Lung (tissue), 12 donors: ENCODE data around the gene ABCC9. TPM values are rescaled to one million over a fixed set of nuclear protein-coding genes. Genes with fewer than 3 reads are reported as not detected.
"Not testable (repeated sequence)": the region's sequence is repeated elsewhere in the genome, so short reads cannot be mapped to it uniquely, and the experiment has no call there.

ENCODE experiments used
- ATAC-seq: fragments of 200-7000 bp; cut with Tn5 transposase; one replicate; pipeline ENCODE4 v1.9.1; 2020; ENCODE audit warnings: moderate number of reproducible peaks; ENCODE audit not compliant: insufficient read depth, low FRiP score
- DNase-seq, 3 donors: peaks; one replicate each; pipeline ENCODE4 v3.0.0-alpha.2; 2013 to 2017
- H3K27ac ChIP-seq, 2 donors: one replicate each; pipeline ENCODE4 v1.5.1; 2013; ENCODE audit warnings: mild to moderate bottlenecking in 2 of 2, moderate library complexity in 2 of 2, control low read depth in 1 of 2, inconsistent platforms in 1 of 2, low read depth in 1 of 2, low read length in 1 of 2
- H3K27me3 ChIP-seq, 3 donors: one replicate each; pipeline ENCODE4 v1.5.1; 2013; ENCODE audit warnings: low read length in 2 of 3; ENCODE audit not compliant: control insufficient read depth in 3 of 3, insufficient read depth in 3 of 3
- H3K36me3 ChIP-seq, 4 donors: one replicate each; pipeline ENCODE4 v1.5.1; 2013; ENCODE audit warnings: low read length in 4 of 4, mild to moderate bottlenecking in 1 of 4, moderate library complexity in 1 of 4; ENCODE audit not compliant: control insufficient read depth in 4 of 4, insufficient read depth in 4 of 4
- H3K4me1 ChIP-seq, 5 donors: one replicate each; pipeline ENCODE4 v1.5.1; 2013; ENCODE audit warnings: low read length in 5 of 5, mild to moderate bottlenecking in 2 of 5, moderate library complexity in 1 of 5; ENCODE audit not compliant: control insufficient read depth in 5 of 5, insufficient read depth in 5 of 5
- H3K4me3 ChIP-seq: one replicate; pipeline ENCODE4 v1.5.1; 2013; ENCODE audit warnings: mild to moderate bottlenecking, control low read depth, moderate library complexity
- H3K9ac ChIP-seq, 2 donors: one replicate each; pipeline ENCODE4 v1.5.1; 2013; ENCODE audit warnings: low read length in 2 of 2, control low read depth in 1 of 2; ENCODE audit not compliant: insufficient read depth in 1 of 2
- H3K9me3 ChIP-seq, 4 donors: one replicate each; pipeline ENCODE4 v1.5.1; 2013; ENCODE audit warnings: low read length in 3 of 4, mild to moderate bottlenecking in 1 of 4, moderate library complexity in 1 of 4; ENCODE audit not compliant: control insufficient read depth in 4 of 4, insufficient read depth in 3 of 4
- CTCF ChIP-seq: IDR thresholded peaks from 2 replicates; pipeline ENCODE4 v1.5.1; 2012; ENCODE audit warnings: mild to moderate bottlenecking; ENCODE audit errors: control extremely low read depth, extremely low read depth
- WGBS, 2 donors: extraction: QIAGEN DNeasy Blood & Tissue Kit; methylation state at CpG; one replicate each; pipeline ENCODE4 v1.1.7; 2013; 5-methylcytosine and 5-hydroxymethylcytosine counted together
- polyA plus RNA-seq, 2 donors: library from polyadenylated mRNA; stranded (reverse); fragments of 200-250 nt; gene quantifications; one replicate each; pipeline ENCODE4 v1.2.1, GENCODE V29; 2013
- total RNA-seq, 2 donors: library from RNA; depleted of rRNA in 1 of 2; stranded (reverse); fragments of >200 nt in 1 of 2; gene quantifications; one replicate each; pipeline ENCODE4 v1.2.1, GENCODE V29; 2014 to 2021
- donor health status: control.
- donor health status: control.
- donor health status: Bipolar disorder and iron deficiency.
- donor health status: healthy.
- donor health status: DM: yes; HTN: yes; CAD: no.

Gene ABCC9
- total and polyA plus RNA-seq, 4 donors, result 2.5 to 33.4 (median 7.7) TPM

GRCh38 chr12:21814814-21815213 is 126.4 kb downstream of the ABCC9 start:
- ATAC-seq, result no peak
- H3K9me3 ChIP-seq, result no peaks in the 10 kb centered on the region
- H3K27ac ChIP-seq, result no peak overlapping the region
- H3K9ac ChIP-seq, result no peak overlapping the region
- TF ChIP-seq CTCF, result no peak
- no peaks in the 10 kb centered on the region for H3K27me3 ChIP-seq
- peaks cover 0 to 9% (median 8%) of the 10 kb centered on the region in 5 donors for H3K4me1 ChIP-seq
- peaks cover 0 to 6% (median 0%) of the 10 kb centered on the region in 4 donors for H3K36me3 ChIP-seq
- 90 to 91% methylated on average over 3 of the region's 3 CpGs for WGBS, 2 donors
- no peak overlapping the region for H3K4me3 ChIP-seq
- DNase-seq, result no peak

- WGBS, 2 donors, result 84 to 87% methylated on average over 2 of the region's 2 CpGs
- H3K9ac ChIP-seq, result no peak overlapping the region
- no peak for ATAC-seq
- no peaks in the 10 kb centered on the region for H3K9me3 ChIP-seq
- DNase-seq, result no peak
- H3K27me3 ChIP-seq, result no peaks in the 10 kb centered on the region
- H3K36me3 ChIP-seq, result peaks cover 0 to 6% (median 0%) of the 10 kb centered on the region in 4 donors
- peak overlapping the region in 1 of 2 donors; percentile 60 for H3K27ac ChIP-seq
- H3K4me1 ChIP-seq, result peaks cover 0 to 9% (median 3%) of the 10 kb centered on the region in 5 donors
- no peak overlapping the region for H3K4me3 ChIP-seq
- no peak for TF ChIP-seq CTCF
Observed at GRCh38 chr12:21814327-21814726, 126.9 kb downstream of the ABCC9 start.

GRCh38 chr12:21813751-21814150 is 127.5 kb downstream of the ABCC9 start:
- Histone ChIP-seq H3K4me1 (peaks cover 0 to 6% (median 0%) of the 10 kb centered on the region in 5 donors), H3K4me3 (no peak overlapping the region), H3K9me3 (no peaks in the 10 kb centered on the region), H3K36me3 (peaks cover 0 to 6% (median 0%) of the 10 kb centered on the region in 4 donors), H3K27ac (no peak overlapping the region), H3K9ac (no peak overlapping the region), H3K27me3 (no peaks in the 10 kb centered on the region)
- ATAC-seq, result no peak
- no peak for DNase-seq
- no peak for TF ChIP-seq CTCF
- 80 to 85% methylated on average over 3 of the region's 3 CpGs for WGBS, 2 donors

- Histone ChIP-seq H3K4me3 (no peak overlapping the region), H3K9me3 (no peaks in the 10 kb centered on the region), H3K27ac (no peak overlapping the region), H3K9ac (no peak overlapping the region), H3K36me3 (peaks cover 0 to 6% (median 0%) of the 10 kb centered on the region in 4 donors), H3K4me1 (peaks cover 0 to 2% (median 0%) of the 10 kb centered on the region in 5 donors), H3K27me3 (no peaks in the 10 kb centered on the region)
- no peak for ATAC-seq
- DNase-seq, result no peak
- TF ChIP-seq CTCF, result no peak
Observed at GRCh38 chr12:21813125-21813524, 128.1 kb downstream of the ABCC9 start.

GRCh38 chr12:21812340-21812739 is 128.9 kb downstream of the ABCC9 start:
- WGBS, 2 donors, result 78 to 91% methylated on average over 2 of the region's 2 CpGs
- not testable (repeated sequence) for DNase-seq, ATAC-seq, H3K4me3 ChIP-seq, H3K27me3 ChIP-seq, H3K4me1 ChIP-seq, H3K9me3 ChIP-seq, H3K27ac ChIP-seq, H3K9ac ChIP-seq, H3K36me3 ChIP-seq
